AG04450 (cell line): ENCODE results near the gene PDLIM5. TPM values are rescaled to one million over a fixed set of nuclear protein-coding genes. Genes with fewer than 3 reads are reported as not detected.

Experiments
- CTCF ChIA-PET: fragments of 300-600, 350-600 bp; formaldehyde crosslinking; extraction: SDS; loops from one replicate; lab custom pipeline; 2022; ENCODE audit warnings: antibody characterized with exemption, inconsistent platforms; lab: Charles Lee
- POLR2A ChIA-PET: fragments of 350-600 bp; formaldehyde crosslinking; extraction: SDS; loops from one replicate; lab custom pipeline; 2021; ENCODE audit warnings: antibody characterized with exemption, inconsistent platforms; lab: Yijun Ruan, JAX
- DNase-seq: peaks from one replicate; pipeline ENCODE4 v3.0.0-alpha.2; 2011; ENCODE audit warnings: low read depth, low spot score
- H3K27ac ChIP-seq: one replicate; pipeline ENCODE4 v1.5.1; 2012; ENCODE audit warnings: low read depth, low read length, control low read depth
- H3K27me3 ChIP-seq: one replicate; pipeline ENCODE4 v1.6.0; 2012; ENCODE audit warnings: low read length; ENCODE audit not compliant: control insufficient read depth, insufficient read depth
- H3K4me3 ChIP-seq: 2 replicates; pipeline ENCODE4 v1.5.1; 2011; ENCODE audit warnings: mild to moderate bottlenecking, low read depth, low read length, control low read depth
- H3K9me3 ChIP-seq: 2 replicates; pipeline ENCODE4 v1.5.1; 2012; ENCODE audit warnings: low read length; ENCODE audit not compliant: control insufficient read depth, insufficient read depth
- polyA plus RNA-seq: library from polyadenylated mRNA; depleted of rRNA; stranded (reverse); fragments of >200 nt; gene quantifications from 2 replicates; pipeline ENCODE4 v1.2.3, GENCODE V29; 2011
- TF ChIP-seq, protein P1 (sequence below): IDR thresholded peaks from 2 replicates; pipeline ENCODE4 v1.5.1; 2011; ENCODE audit warnings: low read depth, low read length, control low read depth, inconsistent platforms

Gene PDLIM5
- polyA plus RNA-seq, 1 experiment, result 81.5 TPM

DNA sequence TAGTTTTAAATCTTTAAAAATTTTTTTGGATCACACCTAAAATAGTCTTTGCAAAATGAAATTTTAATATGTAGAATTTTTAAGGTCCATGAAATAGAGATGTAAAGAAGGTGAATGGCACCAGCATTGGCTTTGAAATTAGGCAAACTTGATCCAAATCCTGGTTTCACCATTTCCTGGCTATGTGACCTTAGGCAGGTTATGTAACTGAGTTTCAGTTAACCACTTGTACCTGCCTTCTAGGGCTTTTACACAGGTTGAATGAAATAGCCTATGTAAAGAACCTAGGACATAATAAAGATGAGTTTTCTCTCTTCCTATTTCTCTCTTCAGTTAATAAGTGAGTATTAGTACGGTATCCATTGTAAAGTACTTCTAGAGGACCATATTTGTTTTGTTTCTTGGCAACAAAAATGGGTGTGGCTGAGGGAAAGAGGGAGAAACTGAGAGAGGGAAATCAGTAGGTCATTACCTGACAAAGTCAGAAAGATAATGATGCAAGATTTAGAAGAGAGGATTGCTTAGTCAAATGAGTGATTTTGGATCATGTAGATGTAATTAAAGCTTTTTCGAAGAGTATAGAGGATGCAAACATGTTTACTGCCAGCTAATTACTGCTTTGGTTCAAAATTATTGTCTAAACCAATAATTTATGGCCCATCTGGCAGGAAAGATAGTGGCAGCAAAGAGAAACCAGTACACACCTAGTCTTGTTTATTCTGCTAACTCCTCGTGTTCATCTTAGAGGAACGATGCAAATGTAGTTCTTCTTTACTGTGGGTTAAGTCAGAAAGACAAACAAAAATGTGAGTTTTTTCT is 81.9 kb downstream of the PDLIM5 start:
- H3K9me3 ChIP-seq, result no peaks in the 10 kb centered on the region
- POLR2A ChIA-PET, result no interaction called here
- H3K27ac ChIP-seq, result no peak overlapping the region
- H3K4me3 ChIP-seq, result no peak overlapping the region
- CTCF ChIA-PET, result no interaction called here
- TF ChIP-seq, protein P1, sequence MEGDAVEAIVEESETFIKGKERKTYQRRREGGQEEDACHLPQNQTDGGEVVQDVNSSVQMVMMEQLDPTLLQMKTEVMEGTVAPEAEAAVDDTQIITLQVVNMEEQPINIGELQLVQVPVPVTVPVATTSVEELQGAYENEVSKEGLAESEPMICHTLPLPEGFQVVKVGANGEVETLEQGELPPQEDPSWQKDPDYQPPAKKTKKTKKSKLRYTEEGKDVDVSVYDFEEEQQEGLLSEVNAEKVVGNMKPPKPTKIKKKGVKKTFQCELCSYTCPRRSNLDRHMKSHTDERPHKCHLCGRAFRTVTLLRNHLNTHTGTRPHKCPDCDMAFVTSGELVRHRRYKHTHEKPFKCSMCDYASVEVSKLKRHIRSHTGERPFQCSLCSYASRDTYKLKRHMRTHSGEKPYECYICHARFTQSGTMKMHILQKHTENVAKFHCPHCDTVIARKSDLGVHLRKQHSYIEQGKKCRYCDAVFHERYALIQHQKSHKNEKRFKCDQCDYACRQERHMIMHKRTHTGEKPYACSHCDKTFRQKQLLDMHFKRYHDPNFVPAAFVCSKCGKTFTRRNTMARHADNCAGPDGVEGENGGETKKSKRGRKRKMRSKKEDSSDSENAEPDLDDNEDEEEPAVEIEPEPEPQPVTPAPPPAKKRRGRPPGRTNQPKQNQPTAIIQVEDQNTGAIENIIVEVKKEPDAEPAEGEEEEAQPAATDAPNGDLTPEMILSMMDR, result no peak
- no peak for DNase-seq
- no peaks in the 10 kb centered on the region for H3K27me3 ChIP-seq

DNA sequence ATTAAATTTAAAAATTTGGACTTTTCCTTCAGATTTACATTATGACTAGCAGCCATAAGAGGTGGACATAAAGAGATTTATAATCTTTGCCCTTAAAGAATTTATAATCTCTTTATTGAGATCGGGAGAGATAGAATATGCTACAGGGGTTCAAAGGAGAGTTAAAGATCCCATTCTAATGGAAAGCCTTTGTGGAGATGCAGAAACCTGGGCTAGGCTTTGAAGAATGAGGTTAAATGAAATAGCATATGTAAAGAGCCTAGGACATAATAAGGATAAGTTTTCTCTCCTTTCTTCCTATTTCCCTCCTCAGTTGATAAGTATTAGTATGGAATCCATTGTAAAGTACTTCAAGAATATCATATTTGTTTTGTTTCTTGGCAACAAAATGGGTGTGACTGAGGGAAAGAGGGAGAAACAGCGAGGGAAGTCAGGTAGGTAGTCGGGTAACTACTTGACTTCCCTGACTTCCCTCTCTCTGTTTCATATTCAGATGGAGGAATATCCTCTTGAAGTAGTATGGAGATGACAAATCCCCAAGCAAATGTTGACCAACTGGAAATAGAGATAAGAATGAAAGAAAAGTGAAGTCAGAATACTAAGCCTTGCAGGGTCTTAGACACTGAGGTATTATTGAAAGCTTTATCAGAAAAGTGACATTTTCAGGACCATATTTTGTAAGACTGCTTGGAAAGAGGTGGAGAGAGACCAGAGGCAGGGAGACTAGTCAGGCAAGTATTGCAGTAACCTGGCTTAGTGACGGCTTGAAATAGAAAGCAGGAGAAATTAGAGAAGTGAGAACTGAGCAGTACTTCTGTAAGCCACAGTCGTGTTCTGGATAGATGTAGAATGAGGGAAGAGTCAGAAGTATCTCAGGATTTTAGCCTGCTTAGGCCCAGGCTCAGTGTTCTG is 82.9 kb downstream of the PDLIM5 start:
- no peak overlapping the region for H3K27ac ChIP-seq
- DNase-seq, result no peak
- no peak overlapping the region for H3K4me3 ChIP-seq
- H3K27me3 ChIP-seq, result no peaks in the 10 kb centered on the region
- H3K9me3 ChIP-seq, result no peaks in the 10 kb centered on the region
- TF ChIP-seq, protein P1, result no peak
- CTCF ChIA-PET, result interaction anchor here (0.7 to 1.0 kb wide), 2 partner anchors 128 to 348 kb away, joined by 3 read pairs; no protein-coding TSS in a partner anchor
- POLR2A ChIA-PET, result no interaction called here

DNA sequence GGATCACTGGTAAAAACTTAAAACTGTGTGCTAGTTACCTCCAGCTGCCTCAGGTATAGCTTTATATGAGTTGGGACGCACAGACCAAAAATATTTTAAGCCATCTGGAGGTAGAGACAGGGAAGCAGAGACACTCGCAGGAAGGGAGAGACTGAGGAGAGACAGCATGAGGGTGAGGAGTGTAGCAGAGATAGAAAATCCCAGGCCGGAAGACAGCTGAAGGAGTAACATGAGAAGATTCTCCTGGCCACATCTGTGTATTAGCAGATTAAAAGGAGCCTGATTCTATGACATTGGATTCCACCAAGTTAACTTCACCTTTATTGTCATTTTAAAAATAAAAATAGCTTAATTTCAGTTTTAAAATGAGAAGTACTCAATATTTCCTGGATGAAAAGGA is 84.3 kb downstream of the PDLIM5 start:
- no peaks in the 10 kb centered on the region for H3K27me3 ChIP-seq
- POLR2A ChIA-PET, result no interaction called here
- DNase-seq, result no peak
- TF ChIP-seq, protein P1, result no peak
- no peaks in the 10 kb centered on the region for H3K9me3 ChIP-seq
- no peak overlapping the region for H3K4me3 ChIP-seq
- no peak overlapping the region for H3K27ac ChIP-seq
- CTCF ChIA-PET, result interaction anchor here (0.6 to 1.5 kb wide), 2 partner anchors 75 to 129 kb away, joined by 3 to 5 read pairs; no protein-coding TSS in a partner anchor

DNA sequence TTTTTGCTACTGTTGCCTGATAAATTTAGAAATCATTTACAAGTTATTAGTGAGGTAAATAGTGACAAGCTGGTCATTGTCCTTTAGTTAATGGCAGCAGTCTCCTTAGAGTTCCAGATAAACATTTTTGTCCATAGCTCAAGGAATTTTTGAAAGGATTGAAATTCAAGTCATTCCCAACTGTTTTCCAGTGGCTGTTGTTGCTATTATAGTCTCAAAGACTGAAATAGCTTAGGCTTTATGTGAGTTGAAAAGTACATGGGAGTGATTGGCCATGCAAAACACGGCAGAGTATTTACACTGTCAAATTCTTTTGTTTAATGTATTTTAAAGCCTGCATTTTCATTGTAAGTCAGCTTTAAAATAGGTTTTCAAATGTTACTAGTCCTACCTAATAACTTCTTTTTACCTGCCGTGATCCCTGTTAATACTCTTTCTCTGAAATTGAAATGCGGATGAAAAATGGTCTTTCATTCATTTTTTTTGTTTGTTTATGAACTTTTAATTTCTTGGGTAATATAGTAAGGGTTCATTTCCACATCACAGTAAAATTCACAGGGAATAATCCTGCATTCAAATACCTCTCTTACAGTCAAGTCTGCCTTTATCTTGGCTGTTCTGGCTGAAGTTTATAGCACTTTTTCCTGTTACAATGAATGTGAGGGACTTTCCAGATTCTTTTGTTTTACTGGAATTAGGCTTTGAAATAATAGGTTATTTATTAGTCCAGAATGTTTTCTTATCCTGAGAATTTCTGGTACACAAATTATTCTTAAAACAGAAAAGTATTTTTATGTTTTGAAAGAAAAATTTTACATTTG is 85.1 kb downstream of the PDLIM5 start:
- ChIA-PET CTCF (interaction anchor here (0.6 to 1.5 kb wide), 2 partner anchors 76 to 130 kb away, joined by 3 to 5 read pairs; no protein-coding TSS in a partner anchor), POLR2A (no interaction called here)
- Histone ChIP-seq H3K27ac (no peak overlapping the region), H3K4me3 (no peak overlapping the region), H3K9me3 (no peaks in the 10 kb centered on the region), H3K27me3 (no peaks in the 10 kb centered on the region)
- TF ChIP-seq, protein P1, result no peak
- DNase-seq, result no peak
